Endothelial cell of umbilical vein (primary cell): ENCODE measurements around the gene INSC. TPM values are rescaled to one million over a fixed set of nuclear protein-coding genes. Genes with fewer than 3 reads are reported as not detected.
"Not testable (repeated sequence)": the region's sequence is repeated elsewhere in the genome, so short reads cannot be mapped to it uniquely, and the experiment has no call there.

Experiments used
- Bru-seq: library from RNA; stranded (reverse); fragments of 400-500 nt; gene quantifications from one replicate; lab custom pipeline; 2021; lab: Mats Ljungman, UMichigan
- BruChase-seq, 2 experiments: library from RNA; stranded (reverse); fragments of 400-500 nt; gene quantifications; one replicate each; lab custom pipeline; 2021; lab: Mats Ljungman, UMichigan
- BruUV-seq: library from RNA; stranded (reverse); fragments of 400-500 nt; replicated peaks from 2 replicates; lab custom pipeline; 2021; lab: Mats Ljungman, UMichigan
- CTCF ChIA-PET: fragments of 300-600, 350-600 bp; sonication (Branson Sonifier 250); formaldehyde crosslinking; loops from one replicate; lab custom pipeline; 2021; ENCODE audit warnings: antibody characterized with exemption, inconsistent platforms; lab: Charles Lee
- POLR2A ChIA-PET: fragments of 300-600, 350-600 bp; sonication (Branson Sonifier 250); formaldehyde crosslinking; loops from one replicate; lab custom pipeline; 2021; ENCODE audit warnings: antibody characterized with exemption, inconsistent platforms; lab: Charles Lee
- DNase-seq: peaks from one replicate; pipeline ENCODE4 v3.0.0-alpha.2; 2011; ENCODE audit warnings: low read depth, low spot score
- FAIRE-seq: peaks from 2 replicates; lab custom pipeline; 2011; peaks lifted over from hg19 to GRCh38; lab: Jason Lieb, UNC
- H2AFZ ChIP-seq: 2 replicates; pipeline ENCODE4 v1.6.0; 2012; ENCODE audit warnings: low read depth, low read length, control low read depth, inconsistent platforms
- H3K27ac ChIP-seq: 2 replicates; pipeline ENCODE4 v1.5.1; 2011; ENCODE audit warnings: low read depth, mild to moderate bottlenecking, control low read depth, low read length, moderate library complexity; ENCODE audit not compliant: insufficient read depth
- H3K27me3 ChIP-seq, 2 experiments: 2 replicates each; pipeline versions ENCODE4 v1.6.0 to v1.6.1; 2011; ENCODE audit warnings: low read length in 2 of 2, mixed read lengths in 1 of 2; ENCODE audit not compliant: control insufficient read depth in 2 of 2, insufficient read depth in 2 of 2
- H3K36me3 ChIP-seq, 2 experiments: 2 replicates in 1 of 2; 3 replicates in 1 of 2; pipeline ENCODE4 v1.5.1; 2011; ENCODE audit warnings: low read length in 2 of 2, mild to moderate bottlenecking in 1 of 2, moderate library complexity in 1 of 2; ENCODE audit not compliant: control insufficient read depth in 2 of 2, insufficient read depth in 2 of 2; ENCODE audit errors: extremely low read depth in 1 of 2
- H3K4me1 ChIP-seq: 3 replicates; pipeline ENCODE4 v1.5.1; 2011; ENCODE audit warnings: mild to moderate bottlenecking, low read length; ENCODE audit not compliant: control insufficient read depth, insufficient read depth; ENCODE audit errors: extremely low read depth
- H3K4me2 ChIP-seq: 2 replicates; pipeline ENCODE4 v1.6.1; 2011; ENCODE audit warnings: low read length, control low read depth, mixed read lengths; ENCODE audit not compliant: insufficient read depth
- H3K4me3 ChIP-seq, 3 experiments: fragments of 200-600 bp in 1 of 3; sonication (generic), shearing (Covaris generic) in 1 of 3; replicated peaks in 1 of 3; 2 replicates each; pipeline ENCODE4 v1.5.1; 2011 to 2016; ENCODE audit warnings: control low read depth in 3 of 3, low read length in 3 of 3, mild to moderate bottlenecking in 2 of 3, inconsistent platforms in 1 of 3, low read depth in 1 of 3, moderate library complexity in 1 of 3; ENCODE audit not compliant: insufficient read depth in 1 of 3
- H3K79me2 ChIP-seq: 2 replicates; pipeline ENCODE4 v1.6.0; 2012; ENCODE audit warnings: low read length, inconsistent platforms; ENCODE audit not compliant: control insufficient read depth, insufficient read depth
- H3K9ac ChIP-seq: replicated peaks from 2 replicates; pipeline ENCODE3; 2011; ENCODE audit warnings: low read length, control low read depth; ENCODE audit not compliant: insufficient read depth; ENCODE audit errors: extremely low read depth
- H3K9me1 ChIP-seq: replicated peaks from 3 replicates; pipeline ENCODE4 v1.6.0; 2011; ENCODE audit warnings: mild to moderate bottlenecking, low read length; ENCODE audit not compliant: control insufficient read depth, insufficient read depth; ENCODE audit errors: extremely low read depth
- H3K9me3 ChIP-seq: replicated peaks from 2 replicates; pipeline ENCODE4 v1.5.1; 2012; ENCODE audit warnings: low read length, inconsistent platforms; ENCODE audit not compliant: control insufficient read depth, insufficient read depth
- H4K20me1 ChIP-seq: replicated peaks from 2 replicates; pipeline ENCODE3; 2011; ENCODE audit warnings: mild to moderate bottlenecking, low read length; ENCODE audit not compliant: control insufficient read depth, insufficient read depth; ENCODE audit errors: extremely low read depth
- CTCF ChIP-seq, 2 donors: IDR thresholded peaks; 1 replicate in 1 of 2; 2 replicates in 1 of 2; pipeline ENCODE4 v1.5.1; 2011; ENCODE audit warnings: low read length in 2 of 2, mild to moderate bottlenecking in 2 of 2, moderate library complexity in 2 of 2, control low read depth in 1 of 2, inconsistent platforms in 1 of 2, low read depth in 1 of 2; ENCODE audit not compliant: insufficient read depth in 1 of 2; ENCODE audit errors: extremely low read depth in 1 of 2
- EZH2 ChIP-seq: IDR thresholded peaks from 2 replicates; pipeline ENCODE4 v1.6.1; 2012; ENCODE audit warnings: borderline replicate concordance, low read depth, mild to moderate bottlenecking, moderate library complexity, low read length, inconsistent platforms; ENCODE audit not compliant: severe bottlenecking
- FOS ChIP-seq: IDR thresholded peaks from 2 replicates; pipeline ENCODE4 v1.6.1; 2011; ENCODE audit warnings: mild to moderate bottlenecking, low read length, moderate library complexity, borderline replicate concordance; ENCODE audit not compliant: insufficient read depth
- GATA2 ChIP-seq: IDR thresholded peaks from 2 replicates; pipeline ENCODE4 v1.7.0; 2011; ENCODE audit warnings: low read depth, mild to moderate bottlenecking, moderate library complexity, mixed read lengths, low read length; ENCODE audit not compliant: insufficient read length, insufficient read depth
- JUN ChIP-seq: IDR thresholded peaks from 2 replicates; pipeline ENCODE4 v1.6.1; 2011; ENCODE audit warnings: borderline replicate concordance, low read depth; ENCODE audit not compliant: insufficient read length, insufficient read depth
- MYC ChIP-seq: IDR thresholded peaks from one replicate; pipeline ENCODE4 v1.6.1; 2011; ENCODE audit warnings: mild to moderate bottlenecking, low read depth, low read length
- POLR2A ChIP-seq: IDR thresholded peaks from 2 replicates; pipeline ENCODE4 v1.6.1; 2012; ENCODE audit warnings: low read depth, mild to moderate bottlenecking, control low read depth, low read length
- POLR2AphosphoS5 ChIP-seq: IDR thresholded peaks from 2 replicates; pipeline ENCODE4 v1.6.1; 2012; ENCODE audit warnings: low read depth, mild to moderate bottlenecking, control low read depth, low read length, moderate library complexity; ENCODE audit not compliant: insufficient read depth
- dilution Hi-C: fragments of 300-500 bp; cut with MboI; formaldehyde crosslinking; loops from one replicate; pipeline ENCODE4 v1.15.0; 2019; ENCODE audit warnings: low sequenced_read_pairs; ENCODE audit not compliant: extremely low pct_ligation_motif_present
- intact Hi-C: fragments of 100-400 bp; cut with micrococcal nuclease; formaldehyde crosslinking; loops from one replicate; pipeline ENCODE4 v1.10.0; 2022
- long read RNA-seq: library from polyadenylated mRNA; stranded (forward); transcript quantifications from one replicate; pipeline ENCODE4 v2.0.0, GENCODE V29; 2021
- polyA minus RNA-seq, 3 experiments: library from RNA; depleted of rRNA, polyadenylated mRNA; stranded (reverse); fragments of >200 nt; gene quantifications; 1 replicate in 1 of 3; 2 replicates in 2 of 3; pipeline ENCODE4 v1.2.3, GENCODE V29; 2011
- polyA plus RNA-seq, 4 experiments: library from polyadenylated mRNA; depleted of rRNA in 3 of 4; stranded (reverse) in 3 of 4; unstranded in 1 of 4; fragments of >200 nt; gene quantifications; 2 replicates each; pipeline versions ENCODE4 v1.2.1 to v1.2.3, GENCODE V29; 2011 to 2012; ENCODE audit warnings: missing spikeins in 1 of 4
- total RNA-seq: library from RNA; stranded (reverse); gene quantifications from 2 replicates; pipeline ENCODE4 v1.2.3, GENCODE V29; 2021
- TF ChIP-seq, protein P1 (sequence below): IDR thresholded peaks from 2 replicates; pipeline ENCODE4 v1.6.1; 2011; ENCODE audit not compliant: insufficient read depth, insufficient read length

INSC gene, protein sequence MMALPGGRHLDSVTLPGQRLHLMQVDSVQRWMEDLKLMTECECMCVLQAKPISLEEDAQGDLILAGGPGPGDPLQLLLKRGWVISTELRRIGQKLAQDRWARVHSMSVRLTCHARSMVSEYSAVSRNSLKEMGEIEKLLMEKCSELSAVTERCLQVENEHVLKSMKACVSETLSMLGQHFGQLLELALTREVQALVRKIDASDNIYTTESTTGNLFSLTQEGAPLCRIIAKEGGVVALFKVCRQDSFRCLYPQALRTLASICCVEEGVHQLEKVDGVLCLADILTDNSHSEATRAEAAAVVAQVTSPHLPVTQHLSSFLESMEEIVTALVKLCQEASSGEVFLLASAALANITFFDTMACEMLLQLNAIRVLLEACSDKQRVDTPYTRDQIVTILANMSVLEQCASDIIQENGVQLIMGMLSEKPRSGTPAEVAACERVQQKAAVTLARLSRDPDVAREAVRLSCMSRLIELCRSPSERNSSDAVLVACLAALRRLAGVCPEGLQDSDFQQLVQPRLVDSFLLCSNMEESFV
- total RNA-seq (not detected in 2 replicates), polyA plus RNA-seq (not detected in 2 replicates), polyA minus RNA-seq (not detected in 2 replicates), Bru-seq, nascent RNA (percentile 2 among the genes with signal in this experiment), BruChase-seq, experiment 1, labeled RNA remaining after a 6-hour chase (percentile 2 among the genes with signal in this experiment), BruChase-seq, experiment 2, labeled RNA remaining after a 2-hour chase (percentile 3 among the genes with signal in this experiment)
- not detected in 2 replicates for polyA plus RNA-seq (2011; cell fraction: cytosol; rRNA removed)
- polyA plus RNA-seq (2011; cell fraction: nucleus; rRNA removed) = not detected in 2 replicates
- not detected in 2 replicates for polyA plus RNA-seq (2012)
- not detected for polyA minus RNA-seq (2011; cell fraction: cytosol; rRNA and poly(A)+ RNA removed)
- polyA minus RNA-seq (2011; cell fraction: nucleus; rRNA and poly(A)+ RNA removed) = not detected in 2 replicates
- long read RNA-seq = 0 reads

GRCh38 chr11:15114501-15115475 lies at the start of gene INSC:
INSC (plus strand) TSS chr11:15114923; CDS start chr11:15149175, 34,252 bp downstream.
- ChIA-PET CTCF (interaction anchor here (5.1 kb wide), 1 partner anchor 13 kb away, joined by 41 read pairs; no protein-coding TSS in a partner anchor), POLR2A (no interaction called here)
- TF ChIP-seq, protein P1, sequence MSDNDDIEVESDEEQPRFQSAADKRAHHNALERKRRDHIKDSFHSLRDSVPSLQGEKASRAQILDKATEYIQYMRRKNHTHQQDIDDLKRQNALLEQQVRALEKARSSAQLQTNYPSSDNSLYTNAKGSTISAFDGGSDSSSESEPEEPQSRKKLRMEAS = no peak
- TF ChIP-seq CTCF (IDR thresholded peaks at IDR 0.05; ENCODE audit: extremely low read depth in 1 of 2, insufficient read depth in 1 of 2, low read depth in 1 of 2, low read length in 2 of 2) (no peak), FOS (no peak), MYC (no peak), EZH2 (no peak), JUN (no peak), POLR2AphosphoS5 (no peak), POLR2A (no peak), GATA2 (no peak)
- no peaks in the 10 kb centered on the region for H3K79me2 ChIP-seq
- no TSS peak for BruUV-seq
- no peaks in the 10 kb centered on the region for H3K9me3 ChIP-seq
- no peak within 1 kb of the TSS for H3K4me2 ChIP-seq
- intact Hi-C loops (no loop called here), dilution Hi-C loops (no loop called here)
- H3K9ac ChIP-seq = no peak within 1 kb of the TSS
- no peaks in the 10 kb centered on the region for H3K9me1 ChIP-seq
- H3K36me3 ChIP-seq = no peaks in the 10 kb centered on the region
- H3K4me1 ChIP-seq = no peaks in the 10 kb centered on the region
- H4K20me1 ChIP-seq = no peaks in the 10 kb centered on the region
- no peak within 1 kb of the TSS for H2AFZ ChIP-seq
- DNase-seq (no peak), FAIRE-seq (no peak)
- H3K4me3 ChIP-seq = no peak within 1 kb of the TSS
- no peak within 1 kb of the TSS for H3K27ac ChIP-seq
- no peaks in the 10 kb centered on the region for H3K27me3 ChIP-seq

- H3K4me3 ChIP-seq, CTCF ChIA-PET, DNase-seq, H3K9me3 ChIP-seq, dilution Hi-C loops, POLR2A ChIA-PET, H2AFZ ChIP-seq, H3K9ac ChIP-seq, intact Hi-C loops, BruUV-seq, H3K79me2 ChIP-seq, H3K36me3 ChIP-seq, H3K4me1 ChIP-seq, H3K9me1 ChIP-seq, H3K4me2 ChIP-seq, H3K27ac ChIP-seq, FAIRE-seq, H4K20me1 ChIP-seq: not testable (repeated sequence)
- H3K27me3 ChIP-seq = peaks cover 15 to 18% of the 10 kb centered on the region in 2 experiments
Measured at GRCh38 chr11:15069751-15070150, 45.0 kb upstream of the INSC start.
